ENCODE data around the gene GDPD5.

Gene GDPD5

DNA sequence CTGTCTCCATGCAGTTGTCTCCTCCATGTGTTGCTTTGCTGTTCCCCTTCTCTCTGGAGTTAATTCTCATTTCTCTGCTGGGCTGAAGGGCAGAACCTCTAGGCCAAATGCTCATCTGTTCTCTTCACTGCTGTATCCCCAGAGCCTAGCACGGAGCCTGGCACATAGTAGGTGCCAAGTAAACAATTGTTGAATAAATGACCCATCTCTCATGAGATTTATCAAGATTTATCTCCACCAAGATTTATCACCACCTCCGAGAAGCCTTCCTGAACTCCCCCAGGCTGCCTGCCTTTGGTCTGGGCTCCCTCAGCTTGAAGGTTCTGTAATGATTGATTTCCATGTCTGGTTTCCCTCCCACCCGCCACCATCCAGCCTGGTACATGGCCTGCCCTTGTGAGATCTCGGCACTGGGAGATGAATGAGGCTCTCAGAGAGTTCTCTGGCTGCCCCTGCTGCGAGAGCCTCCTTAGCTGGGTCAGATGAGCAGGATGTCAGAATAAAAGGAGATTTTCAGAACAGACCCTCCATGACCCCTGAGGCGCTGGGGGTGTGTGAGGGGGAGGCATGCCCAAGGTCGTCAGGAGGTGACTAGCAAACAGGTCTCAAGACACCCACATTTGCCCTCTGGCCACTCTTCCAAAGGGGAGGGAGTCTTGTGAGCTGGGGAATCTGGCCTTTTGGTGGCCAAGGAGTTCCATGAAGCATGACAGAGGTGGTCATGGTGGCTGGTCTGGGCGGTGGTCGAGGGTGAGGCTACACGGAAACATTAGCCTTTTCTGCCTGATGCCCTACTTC, 2.4 kb upstream of the GDPD5 start:
- Histone ChIP-seq H3K27ac (ENCODE audit: low read length) (no peak overlapping the region), H3K4me3 (ENCODE audit: low read length) (no peak overlapping the region), H3K4me1 (ENCODE audit: control insufficient read depth, low read depth, low read length) (no peaks in the 10 kb centered on the region)

DNA sequence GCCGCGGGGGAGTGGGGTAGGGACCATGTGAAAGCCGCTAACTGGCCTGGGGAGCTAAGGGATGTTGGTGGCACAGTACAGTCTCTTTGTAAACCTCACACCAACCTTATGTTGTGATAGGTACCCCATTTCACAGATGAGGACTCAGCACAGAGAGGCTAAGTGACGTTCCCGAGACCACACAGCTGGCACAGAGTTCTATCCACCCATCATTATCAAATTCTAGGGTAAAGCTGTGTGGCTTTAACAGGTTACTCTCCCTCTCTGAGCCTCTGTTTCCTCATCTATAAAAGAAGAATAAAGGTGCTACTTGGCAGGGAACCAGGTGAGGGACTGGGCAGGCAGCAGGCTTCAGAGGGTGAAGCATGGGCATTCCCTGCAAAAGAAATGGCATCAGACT, 1.4 kb upstream of the GDPD5 start:
- Histone ChIP-seq H3K4me1 (ENCODE audit: control insufficient read depth, low read depth, low read length) (no peaks in the 10 kb centered on the region), H3K9me3 (ENCODE audit: control insufficient read depth, low read depth, low read length) (no peaks in the 10 kb centered on the region), H3K27ac (ENCODE audit: low read length) (no peak overlapping the region), H3K36me3 (ENCODE audit: control insufficient read depth, low read depth, low read length) (no peaks in the 10 kb centered on the region), H3K27me3 (ENCODE audit: control insufficient read depth, insufficient read depth, low read length) (peaks cover 33% of the 10 kb centered on the region), H3K9ac (ENCODE audit: low read length) (no peak overlapping the region), H3K4me3 (ENCODE audit: low read length) (no peak overlapping the region)

More for the DNA sequence above, 2.4 kb upstream of the GDPD5 start:
- H3K9me3 ChIP-seq (ENCODE audit: control insufficient read depth, low read depth, low read length) = no peaks in the 10 kb centered on the region
- no peaks in the 10 kb centered on the region for H3K36me3 ChIP-seq (ENCODE audit: control insufficient read depth, low read depth, low read length)
- no peak overlapping the region for H3K9ac ChIP-seq (ENCODE audit: low read length)
- H3K27me3 ChIP-seq (ENCODE audit: control insufficient read depth, insufficient read depth, low read length) = peaks cover 29% of the 10 kb centered on the region

DNA sequence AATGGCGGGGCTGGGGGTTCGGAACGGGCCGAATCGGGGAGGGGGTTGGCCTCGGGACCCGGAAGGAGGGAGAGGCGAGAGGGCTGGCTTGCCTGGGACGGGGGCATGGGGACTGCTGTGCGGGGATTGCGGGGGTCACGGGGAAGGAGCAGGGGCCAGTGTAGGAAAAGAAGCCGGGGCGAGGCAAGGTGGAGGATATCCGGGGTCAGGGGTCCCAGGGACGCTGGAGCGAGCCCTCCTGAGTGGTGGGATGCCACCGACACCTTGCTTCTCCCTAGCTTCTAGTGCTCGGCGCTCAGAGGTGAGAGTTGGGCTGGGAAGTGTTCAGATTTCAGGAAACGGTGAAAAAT, 426 bp upstream of the GDPD5 start:
- no peak overlapping the region for H3K27ac ChIP-seq (ENCODE audit: low read length)
- H3K9ac ChIP-seq (ENCODE audit: low read length) = peak overlapping the region; percentile 35
- no peaks in the 10 kb centered on the region for H3K4me1 ChIP-seq (ENCODE audit: control insufficient read depth, low read depth, low read length)
- H3K27me3 ChIP-seq (ENCODE audit: control insufficient read depth, insufficient read depth, low read length) = peaks cover 33% of the 10 kb centered on the region
- no peaks in the 10 kb centered on the region for H3K9me3 ChIP-seq (ENCODE audit: control insufficient read depth, low read depth, low read length)
- peak overlapping the region; percentile 70 for H3K4me3 ChIP-seq (ENCODE audit: low read length)
- H3K36me3 ChIP-seq (ENCODE audit: control insufficient read depth, low read depth, low read length) = no peaks in the 10 kb centered on the region

DNA sequence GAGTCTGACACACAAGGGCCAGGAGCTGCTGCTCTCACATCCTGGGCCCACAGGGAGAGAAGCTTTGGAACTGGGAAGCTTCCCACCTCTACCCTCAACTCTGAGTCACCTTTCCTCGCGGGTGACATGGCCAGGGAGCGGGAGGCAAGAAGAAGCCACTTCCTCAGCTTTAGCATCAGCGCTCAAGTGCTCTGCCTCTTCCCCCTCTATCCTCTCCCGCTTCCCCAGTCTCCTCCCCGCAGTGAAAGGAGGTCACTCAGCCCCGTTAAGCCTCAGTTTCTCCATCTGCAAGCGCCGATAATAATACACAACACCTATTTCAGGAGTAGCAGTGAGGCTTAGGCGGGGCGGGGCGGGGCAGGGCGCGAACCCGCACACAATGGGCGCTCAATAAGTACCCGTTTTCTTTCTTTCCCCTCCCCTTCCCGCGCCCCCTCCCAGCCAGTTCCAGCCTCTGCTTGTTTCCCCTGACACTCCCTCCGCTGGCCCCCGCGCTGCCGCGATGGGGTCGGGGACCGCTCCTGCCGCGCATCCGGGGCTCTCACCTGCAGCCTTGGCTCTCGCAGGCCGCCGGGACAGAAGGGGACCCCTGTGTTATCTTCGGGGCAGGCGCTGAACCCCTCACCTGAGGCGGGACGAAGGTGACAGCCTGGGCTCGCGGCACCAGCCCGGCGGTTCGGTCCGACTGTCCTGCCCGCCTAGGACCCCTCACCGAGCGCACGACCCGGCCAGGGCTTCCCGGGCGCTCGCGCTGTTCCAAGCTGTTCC, 892 bp downstream of the GDPD5 start:
- Histone ChIP-seq H3K4me3 (ENCODE audit: low read length) (peak overlapping the region; percentile 70), H3K27ac (ENCODE audit: low read length) (no peak overlapping the region), H3K9me3 (ENCODE audit: control insufficient read depth, low read depth, low read length) (no peaks in the 10 kb centered on the region), H3K4me1 (ENCODE audit: control insufficient read depth, low read depth, low read length) (no peaks in the 10 kb centered on the region), H3K36me3 (ENCODE audit: control insufficient read depth, low read depth, low read length) (no peaks in the 10 kb centered on the region), H3K27me3 (ENCODE audit: control insufficient read depth, insufficient read depth, low read length) (peaks cover 33% of the 10 kb centered on the region), H3K9ac (ENCODE audit: low read length) (no peak overlapping the region)

DNA sequence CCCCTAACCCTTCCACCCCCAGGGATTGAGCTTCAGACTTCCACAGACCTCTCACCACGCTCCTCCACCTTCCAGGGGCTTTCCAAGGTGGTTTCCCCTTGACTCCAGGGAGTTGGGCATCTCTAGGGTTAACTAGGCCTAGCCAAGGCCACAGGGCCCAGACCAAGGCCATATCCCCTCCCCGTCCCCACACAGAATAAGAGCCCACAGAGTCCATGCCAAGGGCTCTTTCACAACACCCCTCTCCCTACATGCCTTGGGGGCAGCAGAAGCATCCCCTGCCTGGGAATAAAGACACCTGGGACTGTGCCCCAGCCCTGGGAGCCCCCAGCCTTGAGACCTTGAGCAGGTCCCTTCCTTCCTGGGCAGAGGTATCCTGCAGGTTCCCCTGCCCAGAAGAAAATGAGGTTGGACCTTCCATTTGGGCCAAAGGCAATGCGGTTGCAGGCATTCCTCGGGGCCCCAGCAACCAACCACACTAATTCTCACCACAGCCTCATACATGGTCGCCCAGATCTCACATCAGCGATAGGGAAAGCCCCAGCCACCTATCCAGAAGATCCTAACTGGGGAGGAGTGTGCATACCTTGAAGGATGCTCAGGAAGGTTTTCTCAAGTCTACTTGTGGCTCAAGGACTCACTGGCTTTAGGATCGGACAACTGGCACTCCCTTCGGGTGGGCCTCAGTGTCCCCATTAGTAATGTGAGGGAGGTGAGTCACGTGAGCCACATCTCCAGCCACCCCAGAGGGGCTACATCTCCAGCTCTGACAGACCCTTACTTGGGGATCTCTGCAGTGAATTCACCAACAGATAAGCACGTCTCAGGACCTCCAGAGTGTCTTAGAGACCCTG, 1.7 kb downstream of the GDPD5 start:
- Histone ChIP-seq H3K4me1 (ENCODE audit: control insufficient read depth, low read depth, low read length) (no peaks in the 10 kb centered on the region), H3K4me3 (ENCODE audit: low read length) (peak overlapping the region; percentile 70), H3K9ac (ENCODE audit: low read length) (no peak overlapping the region), H3K9me3 (ENCODE audit: control insufficient read depth, low read depth, low read length) (no peaks in the 10 kb centered on the region), H3K27ac (ENCODE audit: low read length) (no peak overlapping the region), H3K36me3 (ENCODE audit: control insufficient read depth, low read depth, low read length) (no peaks in the 10 kb centered on the region), H3K27me3 (ENCODE audit: control insufficient read depth, insufficient read depth, low read length) (peaks cover 33% of the 10 kb centered on the region)

DNA sequence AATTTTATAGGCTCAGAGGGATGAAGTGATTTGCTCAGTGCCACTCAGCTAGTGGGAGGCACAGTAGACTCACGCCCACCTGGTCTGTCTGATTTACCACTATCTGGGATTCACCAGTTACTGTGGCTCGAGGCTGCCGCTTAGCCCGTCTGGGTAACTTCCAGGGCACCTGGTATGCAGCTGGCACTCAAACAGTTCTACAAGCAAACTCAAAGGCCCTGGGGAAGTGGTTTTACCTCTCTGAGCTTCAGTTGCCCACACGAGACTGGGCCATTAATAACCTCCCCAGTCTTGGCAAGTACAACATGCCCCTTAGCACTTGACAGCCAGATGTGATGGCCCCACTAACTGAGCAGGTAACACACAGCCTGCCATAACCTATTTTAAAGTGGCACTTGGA, 2.6 kb downstream of the GDPD5 start:
- Histone ChIP-seq H3K27me3 (ENCODE audit: control insufficient read depth, insufficient read depth, low read length) (peaks cover 33% of the 10 kb centered on the region), H3K9ac (ENCODE audit: low read length) (no peak overlapping the region), H3K36me3 (ENCODE audit: control insufficient read depth, low read depth, low read length) (no peaks in the 10 kb centered on the region), H3K4me3 (ENCODE audit: low read length) (no peak overlapping the region), H3K9me3 (ENCODE audit: control insufficient read depth, low read depth, low read length) (no peaks in the 10 kb centered on the region), H3K4me1 (ENCODE audit: control insufficient read depth, low read depth, low read length) (peaks cover 5% of the 10 kb centered on the region), H3K27ac (ENCODE audit: low read length) (no peak overlapping the region)

DNA sequence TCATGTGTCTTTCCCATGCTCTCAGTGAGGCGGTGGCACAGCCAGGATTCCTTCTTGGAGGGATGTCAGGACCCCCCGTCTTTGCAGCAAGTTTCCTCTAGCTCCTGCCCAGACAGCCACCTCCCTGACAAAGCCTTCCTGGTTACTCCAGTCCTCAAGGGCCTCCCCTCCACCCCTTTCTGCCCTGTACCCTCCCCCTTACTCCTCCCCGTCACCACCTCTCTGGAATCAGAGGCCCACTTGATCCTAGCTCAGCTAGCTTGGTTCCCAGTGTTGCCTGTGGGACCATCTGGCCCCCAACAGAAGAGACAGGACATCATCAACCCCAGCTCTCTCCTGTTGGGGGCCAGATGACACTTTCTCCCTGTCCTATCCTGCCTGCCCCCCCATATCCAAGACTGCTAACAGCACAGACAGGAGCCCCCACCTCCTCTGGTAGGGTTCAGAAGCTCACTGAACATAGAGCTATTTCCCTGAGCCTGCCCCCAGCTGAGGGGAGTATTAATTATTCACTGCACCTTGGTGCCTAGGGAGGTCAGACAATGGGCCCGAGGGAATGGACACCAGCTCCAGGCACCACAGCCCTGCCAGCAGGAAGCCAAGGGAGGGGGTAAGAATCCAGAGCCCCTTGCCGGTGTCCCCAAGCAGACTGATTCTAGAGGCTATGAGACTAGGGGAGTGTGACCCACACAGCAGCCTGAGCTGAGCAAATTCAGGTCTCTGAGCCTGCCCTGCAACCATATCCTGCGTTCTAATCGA, 3.3 kb downstream of the GDPD5 start:
- H3K36me3 ChIP-seq (ENCODE audit: control insufficient read depth, low read depth, low read length) = no peaks in the 10 kb centered on the region
- H3K27ac ChIP-seq (ENCODE audit: low read length) = no peak overlapping the region
- peaks cover 33% of the 10 kb centered on the region for H3K27me3 ChIP-seq (ENCODE audit: control insufficient read depth, insufficient read depth, low read length)
- H3K9ac ChIP-seq (ENCODE audit: low read length) = no peak overlapping the region
- no peak overlapping the region for H3K4me3 ChIP-seq (ENCODE audit: low read length)
- no peaks in the 10 kb centered on the region for H3K9me3 ChIP-seq (ENCODE audit: control insufficient read depth, low read depth, low read length)
- H3K4me1 ChIP-seq (ENCODE audit: control insufficient read depth, low read depth, low read length) = peaks cover 7% of the 10 kb centered on the region

DNA sequence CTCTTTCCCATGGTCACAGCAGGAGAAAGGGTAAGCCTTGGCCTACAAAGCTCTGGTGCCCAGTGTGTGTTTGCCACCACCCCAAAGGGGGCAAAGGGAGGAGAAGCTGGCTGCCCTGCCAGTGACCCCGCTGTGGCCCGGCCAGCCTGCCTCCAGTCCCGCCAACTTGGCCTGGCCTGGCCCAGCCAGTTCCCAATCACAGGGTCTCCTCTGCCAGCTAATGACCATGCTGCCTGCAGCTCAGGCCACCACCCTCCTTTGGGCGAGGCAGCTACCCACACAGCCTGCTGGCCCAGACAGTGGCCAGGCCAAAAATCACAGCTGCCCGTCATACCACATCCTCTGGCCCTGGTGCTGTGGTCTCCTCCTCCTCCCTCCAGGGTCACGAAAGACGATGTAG, 5.1 kb downstream of the GDPD5 start:
- Histone ChIP-seq H3K9ac (ENCODE audit: low read length) (no peak overlapping the region), H3K27me3 (ENCODE audit: control insufficient read depth, insufficient read depth, low read length) (peaks cover 27% of the 10 kb centered on the region), H3K4me1 (ENCODE audit: control insufficient read depth, low read depth, low read length) (peaks cover 7% of the 10 kb centered on the region), H3K4me3 (ENCODE audit: low read length) (no peak overlapping the region), H3K27ac (ENCODE audit: low read length) (no peak overlapping the region), H3K9me3 (ENCODE audit: control insufficient read depth, low read depth, low read length) (no peaks in the 10 kb centered on the region), H3K36me3 (ENCODE audit: control insufficient read depth, low read depth, low read length) (no peaks in the 10 kb centered on the region)

DNA sequence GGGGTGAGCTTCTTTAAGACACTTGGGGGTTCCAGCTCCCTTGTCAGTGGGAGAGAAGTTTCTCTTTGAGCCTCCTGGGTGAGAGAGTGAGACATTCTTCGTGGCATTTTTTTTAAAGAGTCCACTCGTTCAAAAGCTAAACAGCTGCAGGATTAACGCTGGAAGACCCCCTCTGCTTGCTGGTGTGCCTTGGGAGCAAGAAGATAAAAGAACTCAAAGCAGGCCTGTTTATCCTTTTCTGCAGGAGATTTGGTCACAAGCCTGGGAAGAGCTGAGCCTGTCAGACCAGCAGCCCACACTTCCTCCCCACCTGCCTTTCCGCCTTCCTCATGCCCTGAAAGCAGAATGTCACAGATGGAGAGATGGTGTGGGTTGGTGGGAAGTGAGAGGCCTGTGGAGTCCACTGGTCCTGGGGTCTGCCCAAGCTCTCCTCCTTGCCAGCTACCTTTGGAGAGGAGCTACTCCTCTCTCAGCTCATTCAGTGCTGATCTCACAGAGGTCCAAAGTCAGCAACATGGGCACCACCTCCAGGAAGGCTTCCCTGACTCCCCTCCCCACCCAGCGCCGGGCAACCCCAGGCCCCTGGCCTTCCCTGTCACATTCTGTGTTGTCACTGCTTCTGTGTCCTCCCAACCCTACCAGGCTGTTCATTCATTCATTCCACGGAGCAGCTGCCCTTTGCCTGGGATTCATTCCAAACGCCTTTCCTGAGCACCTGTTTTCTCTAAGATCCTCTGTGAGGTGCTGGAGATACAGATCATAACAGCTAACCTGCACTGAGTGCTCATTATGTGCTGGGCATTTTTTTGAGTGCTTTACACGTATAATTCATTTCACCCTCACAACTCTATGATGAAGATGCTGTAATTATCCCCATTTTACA, 6.7 kb downstream of the GDPD5 start:
- peaks cover 7% of the 10 kb centered on the region for H3K4me1 ChIP-seq (ENCODE audit: control insufficient read depth, low read depth, low read length)
- no peaks in the 10 kb centered on the region for H3K36me3 ChIP-seq (ENCODE audit: control insufficient read depth, low read depth, low read length)
- no peak overlapping the region for H3K9ac ChIP-seq (ENCODE audit: low read length)
- H3K4me3 ChIP-seq (ENCODE audit: low read length) = no peak overlapping the region
- no peaks in the 10 kb centered on the region for H3K9me3 ChIP-seq (ENCODE audit: control insufficient read depth, low read depth, low read length)
- peaks cover 13% of the 10 kb centered on the region for H3K27me3 ChIP-seq (ENCODE audit: control insufficient read depth, insufficient read depth, low read length)
- no peak overlapping the region for H3K27ac ChIP-seq (ENCODE audit: low read length)

DNA sequence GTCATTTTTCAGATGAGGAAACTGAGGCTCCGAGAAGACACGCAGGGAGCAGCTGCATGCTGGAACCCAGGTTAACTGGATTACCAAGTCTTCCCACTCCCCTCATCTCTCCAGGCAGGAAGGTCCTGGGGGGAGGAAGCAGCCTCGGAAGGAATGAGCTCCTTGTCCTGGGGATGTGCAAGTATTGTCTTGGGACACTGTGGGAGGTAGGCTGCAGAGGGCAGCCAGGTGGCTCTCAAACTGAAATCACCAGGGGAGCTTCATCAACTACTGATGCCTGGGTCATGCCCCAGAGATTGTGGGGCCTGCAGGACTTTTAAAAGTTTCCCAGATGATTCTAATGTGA, 7.6 kb downstream of the GDPD5 start:
- no peak overlapping the region for H3K27ac ChIP-seq (ENCODE audit: low read length)
- no peaks in the 10 kb centered on the region for H3K9me3 ChIP-seq (ENCODE audit: control insufficient read depth, low read depth, low read length)
- H3K4me3 ChIP-seq (ENCODE audit: low read length) = no peak overlapping the region
- H3K36me3 ChIP-seq (ENCODE audit: control insufficient read depth, low read depth, low read length) = no peaks in the 10 kb centered on the region
- peaks cover 4% of the 10 kb centered on the region for H3K27me3 ChIP-seq (ENCODE audit: control insufficient read depth, insufficient read depth, low read length)
- H3K9ac ChIP-seq (ENCODE audit: low read length) = no peak overlapping the region
- H3K4me1 ChIP-seq (ENCODE audit: control insufficient read depth, low read depth, low read length) = peaks cover 7% of the 10 kb centered on the region
